Germinal center (tissue), 1 donor: ENCODE results near the gene POGLUT2.
"Not testable (repeated sequence)": the region's sequence is repeated elsewhere in the genome, so short reads cannot be mapped to it uniquely, and the experiment has no call there.

Experiments used
- DNase-seq: peaks from one replicate; pipeline ENCODE4 v3.0.0; 2012; ENCODE audit warnings: mixed read lengths, low spot score

Gene POGLUT2

GRCh38 chr13:102805680-102806079 is 6.9 kb upstream of the POGLUT2 start:
- DNase-seq: no peak

DNA sequence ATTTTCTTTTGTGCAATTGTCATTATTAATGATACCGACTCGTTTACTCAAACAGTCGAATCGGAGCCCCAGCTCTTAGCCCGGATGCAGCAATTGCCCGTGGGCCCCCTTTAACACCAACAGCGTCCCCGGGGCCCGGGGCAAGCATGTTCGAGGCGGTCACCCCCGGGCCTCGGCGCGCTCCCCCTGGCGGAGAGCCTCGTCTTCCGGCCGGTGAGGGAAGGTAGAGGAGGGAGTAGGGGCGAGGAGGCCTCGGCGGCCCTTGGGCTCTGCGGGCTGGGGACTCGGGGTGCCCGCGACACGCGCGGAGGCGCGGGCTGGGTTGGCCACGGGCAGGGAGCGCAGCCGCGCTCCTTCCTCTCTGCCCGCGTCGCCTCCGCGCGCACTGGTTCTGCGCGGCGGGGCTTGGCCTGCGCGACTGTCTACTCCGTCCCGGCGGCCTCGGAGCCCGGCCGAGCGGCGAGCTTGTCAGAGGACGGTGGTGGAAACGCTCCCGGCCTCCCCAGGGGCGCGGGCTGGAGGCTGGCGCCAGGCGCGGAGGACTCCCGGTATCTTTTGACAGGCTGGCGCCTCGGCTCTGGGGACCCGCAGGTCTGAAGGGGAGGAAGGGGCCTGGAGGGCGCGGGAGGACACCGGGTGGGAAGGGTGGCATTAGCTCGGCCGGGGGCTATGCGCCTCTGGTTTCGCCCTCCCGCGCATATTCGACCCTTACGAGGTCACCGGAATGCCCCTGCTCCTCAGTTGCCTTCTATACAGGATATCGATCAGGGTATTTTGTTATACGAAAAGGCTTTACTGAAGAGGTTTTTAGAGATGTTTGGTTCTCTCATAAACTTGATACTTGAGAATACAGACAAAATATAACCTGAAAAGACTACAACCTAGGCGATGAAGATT is 1.6 kb upstream of the POGLUT2 start:
- DNase-seq: peak; percentile 83

DNA sequence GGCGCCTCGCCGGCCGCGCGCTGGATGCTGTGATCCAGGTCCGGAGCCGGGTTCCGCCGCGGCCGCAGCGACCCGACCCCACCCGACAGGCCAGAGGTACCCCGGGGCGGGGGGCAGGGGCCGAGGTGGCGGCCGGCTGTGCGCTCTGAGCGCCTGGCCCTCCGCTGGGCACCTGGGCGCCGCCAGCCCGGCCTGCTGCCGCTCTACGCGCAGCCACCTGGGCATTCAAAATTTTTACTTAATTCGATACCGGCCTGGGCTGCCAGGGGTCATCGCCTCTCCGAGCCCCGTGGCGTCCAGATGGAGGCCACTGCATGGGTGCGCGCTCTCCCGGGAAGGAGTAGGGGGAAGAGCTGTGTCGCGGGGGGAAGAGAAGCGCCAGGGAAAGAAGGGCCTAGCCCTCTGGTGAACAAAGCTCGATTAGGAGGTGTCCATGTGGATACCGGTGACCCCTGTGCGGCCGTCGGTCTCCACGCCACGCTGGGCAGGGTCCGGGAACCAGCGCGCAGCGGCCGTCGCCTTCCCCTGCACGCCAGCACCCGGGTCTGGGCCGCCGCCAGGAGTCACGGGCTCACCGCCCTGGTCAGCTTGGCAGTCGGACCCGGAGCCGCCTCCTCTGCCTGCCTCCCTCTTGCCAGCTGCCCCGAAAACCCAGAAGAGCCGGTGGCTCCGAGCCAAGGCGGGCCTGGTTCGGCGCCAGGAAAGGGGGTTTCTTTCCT is 809 bp upstream of the POGLUT2 start:
- DNase-seq: peak; percentile 15

- no peak for DNase-seq
Measured at GRCh38 chr13:102793611-102794355, 5.0 kb downstream of the POGLUT2 start.

DNA sequence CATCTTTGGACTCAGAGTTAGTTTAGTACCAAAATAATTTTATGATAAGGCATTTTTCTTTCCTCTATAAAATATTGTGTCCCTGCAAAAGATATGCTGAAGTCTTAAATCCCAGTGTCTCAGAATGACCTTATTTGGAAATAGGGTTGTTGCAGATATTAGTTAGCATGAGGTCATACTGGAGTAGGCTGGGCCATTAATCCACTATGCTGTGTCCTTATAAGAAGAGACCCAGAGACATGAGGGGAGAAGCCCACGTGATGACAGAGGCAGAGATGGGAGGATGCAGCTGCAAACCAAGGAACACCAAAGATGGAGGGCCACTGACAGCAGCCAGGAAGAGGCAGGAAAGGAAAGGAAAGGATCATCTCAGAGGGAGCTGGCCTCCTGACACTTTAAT is 6.4 kb downstream of the POGLUT2 start:
- DNase-seq: no peak

DNA sequence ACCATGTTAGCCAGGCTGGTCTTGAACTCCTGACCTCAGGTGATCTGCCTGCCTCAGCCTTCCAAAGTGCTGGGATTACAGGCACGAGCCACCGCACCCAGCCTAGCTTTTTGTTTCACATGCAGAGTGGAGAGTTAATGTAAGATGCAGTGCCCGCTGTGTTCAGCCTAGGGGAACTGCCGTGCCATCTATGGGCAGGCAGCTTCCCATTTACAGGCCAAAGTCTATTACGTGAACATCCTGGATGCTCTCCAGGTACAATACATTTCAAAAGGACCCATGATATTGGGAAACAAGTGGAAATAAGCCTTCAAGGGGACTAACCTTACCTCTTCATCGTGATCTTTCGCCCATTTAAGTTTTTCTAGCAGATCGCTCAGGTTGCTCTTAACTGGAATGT is 10.1 kb downstream of the POGLUT2 start:
- no peak for DNase-seq

GRCh38 chr13:102784483-102784882 is 14.3 kb downstream of the POGLUT2 start:
- no peak for DNase-seq

DNA sequence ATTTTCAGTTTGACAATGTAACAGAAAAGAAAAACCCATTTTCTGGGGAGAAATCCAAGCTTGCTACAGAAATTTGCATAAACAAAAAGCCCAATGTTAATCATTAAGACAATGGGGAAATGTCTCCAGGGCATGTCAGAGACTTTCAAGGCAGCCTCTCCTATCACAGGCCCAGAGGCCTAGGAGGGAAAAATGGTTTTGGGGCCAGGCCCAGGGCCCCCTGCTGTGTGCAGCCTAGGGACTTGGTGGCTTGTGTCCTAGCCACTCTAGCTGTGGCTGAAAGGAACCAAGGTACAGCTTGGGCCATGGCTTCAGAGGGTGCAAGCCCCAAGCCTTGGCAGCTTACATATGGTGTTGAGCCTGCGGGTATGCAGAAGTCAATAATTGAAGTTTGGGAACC is 17.2 kb downstream of the POGLUT2 start:
- DNase-seq: no peak

DNA sequence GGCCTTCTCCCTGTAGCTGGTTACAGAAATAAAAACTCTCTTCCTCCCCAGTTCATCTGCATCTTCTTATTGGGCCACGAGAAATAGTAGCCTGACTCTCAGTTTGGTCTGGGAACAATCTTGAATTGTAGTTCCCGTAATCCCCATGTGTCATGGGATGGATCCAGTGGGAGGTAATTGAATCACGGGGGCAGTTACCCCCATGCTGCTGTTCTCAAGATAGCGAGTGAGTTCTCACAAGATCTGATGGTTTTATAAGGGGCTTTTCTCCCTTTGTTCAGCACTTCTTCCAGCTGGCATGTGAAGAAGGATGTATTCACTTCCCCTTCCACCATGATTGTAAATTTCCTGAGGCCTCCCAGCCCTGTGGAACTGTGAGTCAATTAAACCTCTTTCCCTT is 18.1 kb downstream of the POGLUT2 start:
- not testable (repeated sequence) for DNase-seq

GRCh38 chr13:102779436-102780159 is 19.2 kb downstream of the POGLUT2 start:
- no peak for DNase-seq

GRCh38 chr13:102777736-102778135 is 21.0 kb downstream of the POGLUT2 start:
- DNase-seq: no peak

DNA sequence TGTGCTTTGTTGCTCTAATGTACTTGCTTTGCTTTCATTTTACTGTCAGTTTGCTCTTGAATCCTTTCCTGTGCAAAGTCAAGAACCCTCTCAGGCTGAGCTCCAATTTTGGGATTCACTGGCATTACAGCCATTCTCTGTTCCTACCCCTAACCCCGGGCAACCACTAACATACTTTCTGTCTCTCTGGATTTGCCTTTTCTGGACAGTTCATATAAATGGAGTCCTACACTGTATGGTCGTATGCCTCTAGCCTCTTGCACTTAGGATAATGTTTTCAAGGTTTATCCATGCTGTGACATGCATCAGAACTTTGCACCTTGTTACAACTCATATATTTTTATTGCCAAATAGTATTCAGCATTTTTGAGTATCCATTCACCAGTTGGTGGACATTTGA is 22.5 kb downstream of the POGLUT2 start:
- no peak for DNase-seq

- no peak for DNase-seq
Measured at GRCh38 chr13:102774591-102775520, 23.9 kb downstream of the POGLUT2 start.

- DNase-seq: no peak
Measured at GRCh38 chr13:102774214-102774568, 24.6 kb downstream of the POGLUT2 start.

DNA sequence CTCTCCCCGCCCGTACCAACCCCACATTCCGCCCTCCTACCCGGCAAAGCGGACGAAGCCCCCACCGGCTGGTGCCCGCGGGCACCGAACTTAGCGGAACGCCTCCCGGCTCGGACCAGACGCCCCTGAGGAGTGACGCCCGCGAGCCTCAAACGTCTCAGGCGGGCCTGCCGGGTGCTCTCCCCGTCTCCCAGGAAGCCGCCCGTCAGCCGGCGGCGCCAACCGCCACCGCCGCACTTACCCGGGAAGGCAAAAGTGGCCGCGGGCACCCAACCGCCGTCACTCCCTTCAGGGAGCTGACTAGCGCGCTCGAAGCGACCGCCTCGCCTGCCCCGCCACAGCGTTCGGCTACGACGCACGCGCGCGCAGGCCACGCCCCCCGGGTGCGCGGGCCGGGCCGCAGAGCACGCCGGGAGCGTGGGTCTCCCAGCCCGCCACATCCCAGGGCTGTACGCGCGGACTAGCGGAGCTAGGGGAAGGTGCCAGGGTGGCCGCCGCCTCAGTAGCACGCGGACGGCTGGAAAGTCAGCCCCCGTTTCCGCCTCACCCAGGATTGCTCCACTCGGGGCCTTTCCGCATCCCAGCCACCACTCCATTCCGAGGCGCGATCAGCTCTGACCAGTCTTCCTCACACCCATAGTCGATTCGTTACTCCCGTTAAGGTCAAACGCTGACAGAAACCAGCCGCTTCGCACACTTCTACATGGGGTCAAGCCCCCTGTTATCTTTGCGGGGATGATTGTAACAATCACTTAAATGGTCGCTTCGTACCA is 25.1 kb downstream of the POGLUT2 start, which contains the start of gene TEX30:
TSS of gene TEX30 (minus strand) at position 346 of the 773 bp plus-strand sequence. CDS start 3,760 bp downstream, outside the sequence.
- peak; percentile 91 for DNase-seq

DNA sequence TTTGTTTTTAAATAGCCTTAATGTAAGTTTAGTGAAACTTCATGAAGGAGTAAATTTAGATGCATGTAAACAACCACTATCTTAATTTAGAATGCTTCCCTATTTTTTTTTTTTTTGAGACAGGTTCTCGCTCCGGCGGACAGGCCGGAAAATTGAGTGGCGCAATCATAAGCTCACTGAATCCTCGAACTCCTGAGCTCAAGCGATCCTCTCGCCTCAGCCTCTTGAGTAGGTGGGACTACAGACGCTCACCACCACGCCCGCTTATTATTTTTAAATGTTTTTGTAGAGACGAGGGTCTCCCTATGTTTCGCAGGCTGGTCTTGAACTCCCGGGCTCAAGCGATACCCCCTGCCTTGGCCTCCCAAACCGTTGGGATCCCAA is 26.7 kb downstream of the POGLUT2 start:
- DNase-seq: no peak

- DNase-seq: no peak
Measured at GRCh38 chr13:102771298-102772041, 27.3 kb downstream of the POGLUT2 start.

- no peak for DNase-seq
Measured at GRCh38 chr13:102770435-102770834, 28.3 kb downstream of the POGLUT2 start.

GRCh38 chr13:102769679-102770078 is 29.1 kb downstream of the POGLUT2 start:
- DNase-seq: no peak
